Neuronal stem cell (in vitro differentiated cells): ENCODE results near the gene EPO. TPM values are rescaled to one million over a fixed set of nuclear protein-coding genes. Genes with fewer than 3 reads are reported as not detected.

ENCODE experiments used
- DNase-seq: peaks from one replicate; pipeline ENCODE4 v3.0.0-alpha.2; 2013; ENCODE audit warnings: low spot score
- H2AFZ ChIP-seq: one replicate; pipeline ENCODE4 v1.6.1; 2013; ENCODE audit warnings: mild to moderate bottlenecking, low read length, inconsistent platforms
- H2AK5ac ChIP-seq: 2 replicates; pipeline ENCODE4 v1.6.1; 2013; ENCODE audit warnings: low read depth, mild to moderate bottlenecking, inconsistent platforms, low read length, moderate library complexity, mixed read lengths
- H2BK120ac ChIP-seq: 2 replicates; pipeline ENCODE4 v1.6.1; 2013; ENCODE audit warnings: low read depth, mild to moderate bottlenecking, inconsistent platforms, low read length, moderate library complexity, mixed read lengths
- H2BK12ac ChIP-seq: one replicate; pipeline ENCODE4 v1.6.1; 2013; ENCODE audit warnings: low read length, inconsistent platforms
- H2BK15ac ChIP-seq: 2 replicates; pipeline ENCODE4 v1.6.1; 2013; ENCODE audit warnings: mild to moderate bottlenecking, low read length, inconsistent platforms, mixed read lengths
- H2BK5ac ChIP-seq: one replicate; pipeline ENCODE4 v1.6.1; 2013; ENCODE audit warnings: inconsistent platforms, mild to moderate bottlenecking, low read length, moderate library complexity
- H3K14ac ChIP-seq: one replicate; pipeline ENCODE4 v1.6.1; 2013; ENCODE audit warnings: low read length, inconsistent platforms
- H3K18ac ChIP-seq: 2 replicates; pipeline ENCODE4 v1.6.1; 2013; ENCODE audit warnings: low read length, inconsistent platforms
- H3K23ac ChIP-seq: 2 replicates; pipeline ENCODE4 v1.6.1; 2013; ENCODE audit warnings: low read depth, mild to moderate bottlenecking, mixed read lengths, low read length, inconsistent platforms; ENCODE audit not compliant: poor library complexity
- H3K27ac ChIP-seq: replicated peaks from 3 replicates; pipeline ENCODE4 v1.5.1; 2013; ENCODE audit warnings: low read length, inconsistent platforms
- H3K27me3 ChIP-seq, 3 experiments: 2 replicates each; pipeline ENCODE4 v1.6.1; 2013; ENCODE audit warnings: low read length in 3 of 3, mild to moderate bottlenecking in 2 of 3, inconsistent platforms in 1 of 3, low read depth in 1 of 3, mixed read lengths in 1 of 3, moderate library complexity in 1 of 3; ENCODE audit not compliant: control insufficient read depth in 3 of 3, insufficient read depth in 3 of 3
- H3K36me3 ChIP-seq, 2 donors: replicated peaks in 1 of 2; 2 replicates each; pipeline ENCODE4 v1.6.1; 2013; ENCODE audit warnings: low read length in 2 of 2; ENCODE audit not compliant: control insufficient read depth in 2 of 2, insufficient read depth in 2 of 2
- H3K4ac ChIP-seq: 2 replicates; pipeline ENCODE4 v1.6.1; 2013; ENCODE audit warnings: inconsistent platforms, mild to moderate bottlenecking, low read length, moderate library complexity
- H3K4me1 ChIP-seq, 2 donors: 1 replicate in 1 of 2; 2 replicates in 1 of 2; pipeline ENCODE4 v1.6.1; 2013; ENCODE audit warnings: low read length in 2 of 2, low read depth in 1 of 2; ENCODE audit not compliant: control insufficient read depth in 2 of 2, insufficient read depth in 1 of 2
- H3K4me2 ChIP-seq: one replicate; pipeline ENCODE4 v1.6.1; 2013; ENCODE audit warnings: mild to moderate bottlenecking, low read length, inconsistent platforms; ENCODE audit not compliant: insufficient read depth, poor library complexity, severe bottlenecking
- H3K4me3 ChIP-seq, 2 donors: 2 replicates each; pipeline ENCODE4 v1.5.1; 2013; ENCODE audit warnings: low read length in 2 of 2, mild to moderate bottlenecking in 2 of 2, inconsistent platforms in 1 of 2, moderate library complexity in 1 of 2
- H3K79me1 ChIP-seq: one replicate; pipeline ENCODE4 v1.6.1; 2013; ENCODE audit warnings: low read depth, mild to moderate bottlenecking, inconsistent platforms, low read length, moderate library complexity
- H3K9ac ChIP-seq: one replicate; pipeline ENCODE4 v1.6.1; 2013; ENCODE audit warnings: mild to moderate bottlenecking, low read depth, low read length, inconsistent platforms; ENCODE audit not compliant: poor library complexity
- H3K9me3 ChIP-seq, 2 donors: replicated peaks in 1 of 2; 2 replicates each; pipeline versions ENCODE3 to v1.6.1; 2013; ENCODE audit warnings: low read length in 2 of 2, mild to moderate bottlenecking in 2 of 2, inconsistent platforms in 1 of 2, low read depth in 1 of 2, mixed read lengths in 1 of 2, moderate library complexity in 1 of 2; ENCODE audit not compliant: control insufficient read depth in 2 of 2, insufficient read depth in 1 of 2
- H4K8ac ChIP-seq: one replicate; pipeline ENCODE4 v1.6.1; 2013; ENCODE audit warnings: low read depth, mild to moderate bottlenecking, inconsistent platforms, low read length, moderate library complexity
- H4K91ac ChIP-seq: one replicate; pipeline ENCODE4 v1.6.1; 2013; ENCODE audit warnings: low read length, low read depth, mild to moderate bottlenecking, inconsistent platforms; ENCODE audit not compliant: poor library complexity
- WGBS, 2 donors: extraction: QIAGEN DNeasy Blood & Tissue Kit; methylation state at CpG; one replicate each; pipeline ENCODE4 v1.1.7; 2013; ENCODE audit warnings: missing lambda C conversion rate in 2 of 2, mixed read lengths in 1 of 2; ENCODE audit not compliant: insufficient read length in 2 of 2, insufficient replicate concordance in 1 of 2; ENCODE audit errors: extremely low coverage in 2 of 2; 5-methylcytosine and 5-hydroxymethylcytosine counted together
- polyA plus RNA-seq, 2 experiments: library from polyadenylated mRNA; stranded (reverse); fragments of 200-250 nt; gene quantifications; one replicate each; pipeline ENCODE4 v1.2.3, GENCODE V29; 2013

The EPO gene
- 0.07 TPM for polyA plus RNA-seq (2013, experiment 1 of 2)
- polyA plus RNA-seq (2013, experiment 2 of 2): 0.14 TPM

GRCh38 chr7:100720279-100720670, at the start of gene EPO:
EPO (plus strand) TSS chr7:100720468; CDS start chr7:100720981, 513 bp downstream.
- no CpG with 5 or more reads among the region's 21 CpGs for WGBS, 2 donors

GRCh38 chr7:100671353-100672327, 48.6 kb upstream of the EPO start:
- Histone ChIP-seq H2AK5ac (no peak overlapping the region), H3K4me1 (peaks cover 2 to 3% of the 10 kb centered on the region in 2 donors), H3K9me3 (no peaks in the 10 kb centered on the region), H2BK5ac (no peak overlapping the region), H3K27ac (no peak overlapping the region), H3K36me3 (peaks cover 1 to 4% of the 10 kb centered on the region in 2 donors), H2BK15ac (no peak overlapping the region), H4K8ac (no peak overlapping the region), H3K23ac (no peak overlapping the region), H3K18ac (no peak overlapping the region), H3K4ac (no peak overlapping the region), H3K14ac (no peak overlapping the region), H4K91ac (no peak overlapping the region), H2AFZ (no peak overlapping the region), H2BK120ac (no peak overlapping the region), H3K4me3 (peak overlapping the region in 1 of 2 donors; percentile 42), H3K27me3 (peaks cover 0 to 2% (median 0%) of the 10 kb centered on the region in 3 experiments), H3K9ac (no peak overlapping the region), H3K79me1 (peaks cover 9% of the 10 kb centered on the region), H2BK12ac (no peak overlapping the region), H3K4me2 (no peak overlapping the region)
- no peak for DNase-seq
- WGBS, 2 donors: no CpG with 5 or more reads among the region's 18 CpGs

More at GRCh38 chr7:100720279-100720670, at the start of gene EPO:
- peak within 1 kb of the TSS; percentile 78 for H2AFZ ChIP-seq
- peaks cover 2% of the 10 kb centered on the region for H3K79me1 ChIP-seq
- H3K9me3 ChIP-seq: peaks cover 4% of the 10 kb centered on the region in 2 donors
- peaks cover 3 to 8% of the 10 kb centered on the region in 2 donors for H3K4me1 ChIP-seq
- H3K27me3 ChIP-seq: peaks cover 9 to 55% (median 34%) of the 10 kb centered on the region in 3 experiments
- peak within 1 kb of the TSS; percentile 63 for H3K14ac ChIP-seq
- no peak within 1 kb of the TSS for H4K8ac ChIP-seq
- peak within 1 kb of the TSS; percentile 82 for H3K18ac ChIP-seq
- peak within 1 kb of the TSS; percentile 75 for H2BK15ac ChIP-seq
- H3K4me3 ChIP-seq: peak within 1 kb of the TSS in 1 of 2 donors; percentile 66
- no peak within 1 kb of the TSS for H4K91ac ChIP-seq
- H2AK5ac ChIP-seq: no peak within 1 kb of the TSS
- H2BK120ac ChIP-seq: peak within 1 kb of the TSS; percentile 64
- no peaks in the 10 kb centered on the region for H3K36me3 ChIP-seq
- H3K4ac ChIP-seq: no peak within 1 kb of the TSS
- peak within 1 kb of the TSS; percentile 94 for H3K23ac ChIP-seq
- H3K27ac ChIP-seq: no peak within 1 kb of the TSS
- H2BK5ac ChIP-seq: peak within 1 kb of the TSS; percentile 48
- no peak for DNase-seq
- peak within 1 kb of the TSS; percentile 88 for H3K9ac ChIP-seq
- peak within 1 kb of the TSS; percentile 69 for H2BK12ac ChIP-seq
- peak within 1 kb of the TSS; percentile 73 for H3K4me2 ChIP-seq

GRCh38 chr7:100673302-100673941, 46.8 kb upstream of the EPO start, which contains the start of gene GNB2:
GNB2 (plus strand) TSS chr7:100673740; CDS start chr7:100676266, 2,526 bp downstream.
- Histone ChIP-seq H3K4me1 (peaks cover 2 to 3% of the 10 kb centered on the region in 2 donors), H3K9ac (peak within 1 kb of the TSS; percentile 97), H4K91ac (no peak within 1 kb of the TSS), H3K4ac (no peak within 1 kb of the TSS), H2BK12ac (no peak within 1 kb of the TSS), H2BK15ac (peak within 1 kb of the TSS; percentile 78), H3K9me3 (no peaks in the 10 kb centered on the region), H4K8ac (peak within 1 kb of the TSS; percentile 86), H2BK5ac (peak within 1 kb of the TSS; percentile 78), H2BK120ac (no peak within 1 kb of the TSS), H3K18ac (peak within 1 kb of the TSS; percentile 99), H2AK5ac (peak within 1 kb of the TSS; percentile 97), H3K14ac (peak within 1 kb of the TSS; percentile 71), H3K79me1 (peaks cover 20% of the 10 kb centered on the region), H3K36me3 (peaks cover 19 to 21% of the 10 kb centered on the region in 2 donors), H3K4me3 (peak within 1 kb of the TSS; percentile 90 to 97), H3K27ac (peak within 1 kb of the TSS; percentile 99), H3K23ac (peak within 1 kb of the TSS; percentile 91), H3K27me3 (no peaks in the 10 kb centered on the region), H3K4me2 (peak within 1 kb of the TSS; percentile 93), H2AFZ (peak within 1 kb of the TSS; percentile 99)
- peak; percentile 99 for DNase-seq
- no CpG with 5 or more reads among the region's 65 CpGs for WGBS, 2 donors
